Activated CD4-positive, alpha-beta T cell treated with anti-CD3 and anti-CD28 coated beads for 24 hours (primary cell): ENCODE results near the gene CALY.
"Not testable (repeated sequence)": the region's sequence is repeated elsewhere in the genome, so short reads cannot be mapped to it uniquely, and the experiment has no call there.

ENCODE experiments used
- DNase-seq, 2 donors: peaks; one replicate each; pipeline ENCODE4 v3.0.0-alpha.2; 2020; ENCODE audit warnings: low read depth in 2 of 2

Gene CALY

GRCh38 chr10:133329491-133330202, 7.0 kb downstream of the CALY start:
- DNase-seq, result peak; percentile 81 to 87

GRCh38 chr10:133328358-133329343, 8.0 kb downstream of the CALY start:
- DNase-seq, result no peak

DNA sequence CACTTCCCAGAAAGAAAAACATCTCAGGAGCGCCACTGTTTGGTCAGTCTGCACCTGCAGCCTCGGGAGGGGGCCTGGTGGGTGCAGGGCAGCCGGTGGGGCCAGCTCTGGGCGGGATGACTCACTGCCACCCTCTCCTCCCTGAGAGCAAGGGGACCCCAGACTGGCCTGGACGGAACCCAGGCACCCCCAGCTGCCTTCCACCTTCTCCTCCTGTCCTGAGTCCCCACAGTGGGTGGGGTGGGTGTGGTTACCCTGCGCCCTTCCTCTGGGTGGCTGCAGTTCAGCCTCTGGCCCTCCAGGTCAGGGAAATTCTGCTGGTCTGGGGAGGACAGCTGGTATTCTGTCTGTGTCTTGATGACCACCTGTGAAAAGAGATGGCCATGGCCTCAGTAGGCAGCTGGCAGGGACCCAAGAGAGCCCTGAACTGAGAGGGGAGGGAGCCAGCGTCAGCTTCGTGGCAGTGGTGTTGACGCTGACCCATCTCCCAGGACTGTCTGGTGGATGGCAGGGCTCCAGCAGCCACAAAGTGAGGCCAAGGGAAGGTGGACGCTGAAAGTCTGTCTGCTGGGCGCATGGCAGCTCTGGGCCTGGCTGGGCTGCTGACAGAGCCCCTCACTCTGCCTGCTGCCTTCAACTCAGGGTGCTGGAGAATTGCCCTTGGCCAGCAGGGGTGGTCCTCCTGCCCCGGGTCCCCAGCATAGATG, 8.9 kb downstream of the CALY start:
- DNase-seq, result no peak

DNA sequence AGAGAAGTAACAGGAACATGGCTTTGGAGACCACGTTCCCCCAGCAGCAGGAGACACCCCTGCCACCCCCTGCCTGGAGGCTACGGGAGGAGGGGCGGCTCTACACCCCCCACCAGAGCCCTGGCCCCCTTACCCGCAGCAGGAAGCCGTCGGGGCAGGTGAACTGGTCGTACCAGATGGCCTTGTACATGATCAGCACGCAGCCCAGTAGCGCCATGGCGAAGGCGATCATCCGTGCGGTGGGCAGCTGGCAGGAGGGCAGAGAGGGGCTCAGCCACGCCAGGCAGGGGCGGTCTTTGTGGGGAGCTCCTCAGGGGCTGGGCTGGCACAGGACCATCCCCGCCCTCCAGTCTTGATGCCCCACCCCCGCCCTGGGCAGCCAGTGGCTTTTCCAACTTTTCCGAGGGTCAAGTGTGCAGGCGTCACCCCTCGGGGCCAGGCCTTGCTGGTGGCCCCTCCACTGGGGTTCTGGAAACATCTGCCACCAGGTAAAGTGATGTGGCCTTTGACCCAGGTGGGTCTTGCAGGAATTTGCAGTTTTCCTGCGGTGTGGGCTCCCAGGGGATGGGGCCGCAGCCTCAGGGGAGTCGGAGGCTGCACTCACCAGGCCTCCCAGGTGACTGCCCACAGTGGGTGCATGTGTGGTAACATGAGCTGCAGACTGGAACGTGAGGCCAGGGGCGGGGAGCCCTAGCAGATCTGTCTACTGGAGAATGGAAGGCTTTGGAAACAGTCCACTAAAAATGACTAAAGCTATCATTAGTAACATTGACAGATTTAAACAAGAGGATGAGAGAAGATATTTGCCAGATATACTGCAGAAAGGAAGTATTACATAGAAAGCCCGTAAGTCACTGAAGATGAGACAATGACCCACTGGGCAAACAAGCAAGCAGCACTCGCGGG, 9.7 kb downstream of the CALY start:
- no peak for DNase-seq

DNA sequence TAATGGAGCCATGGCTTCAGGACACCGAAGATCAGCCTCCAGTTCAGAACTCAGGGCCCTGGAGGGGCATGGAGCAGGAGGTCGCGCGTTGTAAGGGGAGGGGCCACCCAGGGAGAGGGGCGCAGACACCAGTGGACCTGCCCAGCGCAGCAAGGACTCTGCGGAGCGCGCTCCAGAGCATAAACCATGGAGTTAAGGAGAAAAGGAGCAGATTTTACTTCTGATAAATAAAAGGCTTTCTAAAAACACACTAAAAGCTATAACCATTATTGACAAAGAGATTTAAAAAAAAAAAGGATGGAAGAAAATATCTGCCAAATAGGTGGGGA, 10.5 kb downstream of the CALY start:
- no peak for DNase-seq

DNA sequence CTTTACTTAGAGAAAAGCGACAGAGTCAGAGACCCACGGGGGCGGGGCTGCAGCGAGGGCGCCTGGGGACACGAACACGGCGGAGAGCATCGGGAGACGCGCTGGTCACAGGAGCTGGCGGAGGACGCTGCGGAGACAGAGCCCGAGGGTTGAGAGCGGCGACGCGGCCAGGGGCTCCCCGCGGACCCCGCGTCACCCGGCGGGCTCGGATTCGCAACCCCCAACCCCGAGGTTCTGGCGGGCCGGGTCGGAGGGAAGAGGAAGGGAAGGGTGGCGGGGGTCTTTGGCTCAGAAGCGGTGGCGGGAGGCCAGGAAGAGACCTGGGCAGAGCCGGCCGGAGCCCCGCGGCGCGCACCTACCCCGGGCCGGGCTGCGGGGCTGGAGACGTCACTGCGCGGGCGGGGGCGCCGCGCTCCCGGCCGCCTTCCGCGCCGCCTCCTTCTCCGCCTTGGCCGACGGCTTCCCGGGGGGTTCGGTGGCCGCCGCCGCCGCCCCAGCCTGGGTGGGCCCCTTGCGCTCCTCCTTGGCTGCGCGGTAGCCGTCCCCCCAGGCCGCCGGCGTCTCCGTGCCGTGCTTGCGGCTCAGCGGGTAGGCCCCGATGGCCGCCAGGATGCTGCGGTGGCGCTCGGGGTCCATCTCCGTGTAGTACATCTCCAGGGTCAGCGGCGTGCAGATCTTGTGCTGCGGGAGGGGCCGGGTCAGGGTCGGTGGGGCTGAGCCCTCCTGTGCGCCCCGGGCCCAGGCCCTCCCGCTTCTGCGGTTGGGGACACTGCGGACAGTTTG, 11.1 kb downstream of the CALY start:
- DNase-seq, result no peak

- no peak for DNase-seq
Observed at GRCh38 chr10:133324857-133325260, 11.8 kb downstream of the CALY start.

- peak; percentile 40 to 50 for DNase-seq
Observed at GRCh38 chr10:133324198-133324792, 12.4 kb downstream of the CALY start.

DNA sequence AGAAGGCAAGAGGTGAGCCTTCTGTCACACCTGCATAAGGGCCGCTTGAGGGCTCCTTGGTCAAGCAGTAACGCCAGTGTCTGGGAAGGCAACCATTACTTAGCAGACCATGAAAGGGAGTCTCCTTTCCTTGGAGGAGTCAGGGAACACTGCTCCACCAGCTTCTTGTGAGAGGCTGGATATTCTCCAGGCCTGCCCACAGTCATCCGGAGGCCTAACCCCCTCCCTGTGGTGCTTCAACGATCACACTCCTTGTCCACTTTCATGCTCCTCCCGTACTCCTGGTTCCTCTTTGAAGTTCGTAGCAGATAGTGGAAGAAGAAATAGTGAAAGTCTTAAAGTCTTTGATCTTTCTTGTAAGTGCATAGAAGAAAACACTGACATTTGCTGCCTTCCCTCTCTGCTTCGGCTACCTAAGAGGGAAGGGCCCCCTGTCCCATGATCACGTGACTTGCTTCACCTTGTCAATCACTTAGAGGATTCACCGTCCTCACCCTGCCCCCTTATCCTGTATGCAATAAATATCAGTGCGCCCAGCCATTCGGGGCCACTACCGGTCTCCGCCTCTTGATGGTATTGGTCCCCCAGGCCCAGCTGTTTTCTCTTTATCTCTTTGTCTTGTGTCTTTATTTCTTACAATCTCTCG, 14.5 kb downstream of the CALY start:
- not testable (repeated sequence) for DNase-seq

DNA sequence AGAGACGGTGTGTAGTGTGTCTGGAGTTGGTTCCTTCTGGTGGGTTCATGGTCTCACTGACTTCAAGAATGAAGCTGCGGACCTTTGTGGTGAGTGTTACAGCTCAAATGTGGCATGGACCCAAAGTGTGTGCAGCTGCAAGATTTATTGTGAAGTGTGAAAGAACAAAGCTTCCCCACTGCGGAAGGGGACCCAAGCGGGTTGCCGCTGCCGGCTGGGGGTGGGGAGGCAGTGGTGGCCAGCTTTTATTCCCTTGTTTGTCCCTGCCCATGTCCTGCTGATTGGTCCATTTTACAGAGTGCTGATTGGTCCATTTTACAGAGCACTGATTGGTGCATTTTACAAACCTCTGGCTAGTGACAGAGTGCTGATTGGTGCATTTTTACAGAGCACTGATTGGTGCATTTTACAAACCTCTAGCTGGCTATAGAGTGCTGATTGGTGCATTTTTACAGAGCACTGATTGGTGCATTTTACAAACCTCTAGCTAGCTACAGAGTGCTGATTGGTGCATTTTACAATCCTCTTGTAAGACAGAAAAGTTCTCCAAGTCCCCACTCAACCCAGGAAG, 15.8 kb downstream of the CALY start:
- not testable (repeated sequence) for DNase-seq

- peak; percentile 50 to 54 for DNase-seq
Observed at GRCh38 chr10:133318494-133319127, 18.1 kb downstream of the CALY start.

GRCh38 chr10:133316732-133317131, 20.0 kb downstream of the CALY start:
- DNase-seq, result no peak

DNA sequence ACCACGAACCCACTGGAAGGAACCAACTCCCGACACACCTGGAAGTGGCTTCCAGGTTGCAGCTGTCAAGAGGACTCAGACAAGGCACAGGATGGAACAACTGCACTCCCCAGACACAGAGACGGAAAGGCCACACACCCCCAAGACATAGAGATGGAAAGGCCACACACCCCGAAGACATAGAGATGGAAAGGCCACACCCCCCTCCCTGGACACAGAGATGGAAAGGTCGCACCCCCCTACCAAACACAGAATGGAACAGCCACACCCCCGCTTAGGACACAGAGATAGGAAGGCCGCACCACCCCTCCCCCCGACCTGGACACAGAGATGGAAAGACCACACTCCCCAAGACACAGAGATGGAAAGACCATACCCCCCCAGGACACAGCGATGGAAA, 20.4 kb downstream of the CALY start:
- no peak for DNase-seq

- DNase-seq, result no peak
Observed at GRCh38 chr10:133315847-133316246, 20.8 kb downstream of the CALY start.

- DNase-seq, result no peak
Observed at GRCh38 chr10:133314911-133315310, 21.8 kb downstream of the CALY start.

GRCh38 chr10:133313192-133313591, 23.5 kb downstream of the CALY start:
- no peak for DNase-seq

- DNase-seq, result no peak
Observed at GRCh38 chr10:133312769-133313145, 23.9 kb downstream of the CALY start.

DNA sequence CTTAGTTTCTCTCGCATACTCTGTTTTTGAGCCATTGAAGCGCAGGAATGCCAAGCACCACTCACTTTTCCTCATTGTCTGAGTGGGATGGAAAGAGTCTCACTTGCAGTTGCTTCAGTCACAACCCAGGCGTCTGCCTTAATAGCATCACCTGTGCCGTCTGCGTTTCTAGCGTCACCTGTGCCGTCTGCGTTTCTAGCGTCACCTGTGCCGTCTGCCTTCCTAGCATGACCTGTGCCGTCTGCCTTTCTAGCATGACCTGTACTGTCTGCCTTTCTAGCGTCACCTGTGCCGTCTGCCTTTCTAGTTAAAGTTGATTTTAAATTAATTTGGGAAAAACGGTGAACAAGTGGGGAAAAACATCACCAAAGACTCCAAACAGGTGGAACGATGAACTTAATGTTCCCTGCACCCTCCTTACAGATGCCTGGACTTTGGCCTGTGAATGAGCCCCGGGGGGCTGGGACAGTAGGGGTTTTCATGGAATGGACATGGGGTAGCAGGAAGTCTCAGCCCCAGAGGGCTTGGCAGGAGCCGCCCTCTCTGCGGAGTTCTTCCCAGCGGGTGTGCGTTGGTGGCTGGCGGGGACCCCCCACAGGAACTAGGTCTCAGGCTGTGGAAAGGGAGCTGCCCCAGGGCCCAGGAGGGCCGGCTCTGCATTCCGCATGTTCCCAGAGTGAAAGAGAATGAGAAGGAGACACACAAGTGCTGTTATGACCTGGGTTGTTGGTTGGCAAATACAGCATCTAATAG, 24.5 kb downstream of the CALY start:
- DNase-seq, result no peak
